Neutrophil (primary cell): ENCODE results near the gene RNF217.

Source experiments
- H3K27ac ChIP-seq: fragments of 200-600 bp; sonication (generic); 2 replicates; pipeline ENCODE4 v1.5.1; 2016; ENCODE audit warnings: mild to moderate bottlenecking, moderate library complexity
- H3K27me3 ChIP-seq: fragments of 200-600 bp; sonication (generic); 2 replicates; pipeline ENCODE4 v1.6.0; 2016; ENCODE audit warnings: mild to moderate bottlenecking
- H3K36me3 ChIP-seq: fragments of 200-600 bp; sonication (generic); 2 replicates; pipeline ENCODE4 v1.5.1; 2017
- H3K4me1 ChIP-seq, 2 experiments: fragments of 200-600 bp in 1 of 2; sonication (generic) in 1 of 2; 1 replicate in 1 of 2; 2 replicates in 1 of 2; pipeline versions ENCODE4 v1.5.1 to v1.6.1; 2013 to 2016; ENCODE audit warnings: low read depth in 1 of 2, low read length in 1 of 2, mild to moderate bottlenecking in 1 of 2, moderate library complexity in 1 of 2; ENCODE audit not compliant: control insufficient read depth in 1 of 2, insufficient read depth in 1 of 2
- H3K4me3 ChIP-seq, 2 experiments: fragments of 200-600 bp in 1 of 2; sonication (generic) in 1 of 2; 1 replicate in 1 of 2; 2 replicates in 1 of 2; pipeline ENCODE4 v1.5.1; 2013 to 2016; ENCODE audit warnings: low read depth in 1 of 2, low read length in 1 of 2, mild to moderate bottlenecking in 1 of 2, moderate library complexity in 1 of 2
- H3K9me3 ChIP-seq: fragments of 200-600 bp; sonication (generic); 2 replicates; pipeline ENCODE4 v1.5.1; 2016
- TF ChIP-seq, protein P1 (sequence below): fragments of 200-600 bp; sonication (generic); IDR thresholded peaks from 2 replicates; pipeline ENCODE4 v1.5.1; 2016; ENCODE audit warnings: antibody characterized with exemption

The RNF217 gene

DNA sequence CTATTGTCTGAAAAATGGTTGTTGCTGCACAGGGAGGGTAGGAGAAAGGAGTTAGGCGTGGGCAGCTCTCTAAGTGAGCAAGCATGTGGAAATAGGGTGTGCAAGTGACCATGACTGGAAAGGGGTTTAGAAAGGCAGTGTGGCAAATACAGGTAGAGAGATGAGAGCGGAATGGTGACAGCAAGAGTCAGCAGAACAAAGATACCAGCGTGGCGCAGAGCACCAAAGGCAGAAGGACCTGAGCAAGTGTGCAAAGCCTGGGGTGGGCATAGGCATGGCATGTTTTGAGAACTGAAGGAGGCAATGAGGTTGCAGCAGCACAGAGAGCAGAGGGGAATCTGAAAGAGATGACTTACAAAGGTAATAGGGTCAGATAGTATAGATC, 17.0 kb downstream of the RNF217 start:
- Histone ChIP-seq H3K36me3 (peaks cover 9% of the 10 kb centered on the region), H3K4me1 (peaks cover 0 to 4% of the 10 kb centered on the region in 2 experiments)

DNA sequence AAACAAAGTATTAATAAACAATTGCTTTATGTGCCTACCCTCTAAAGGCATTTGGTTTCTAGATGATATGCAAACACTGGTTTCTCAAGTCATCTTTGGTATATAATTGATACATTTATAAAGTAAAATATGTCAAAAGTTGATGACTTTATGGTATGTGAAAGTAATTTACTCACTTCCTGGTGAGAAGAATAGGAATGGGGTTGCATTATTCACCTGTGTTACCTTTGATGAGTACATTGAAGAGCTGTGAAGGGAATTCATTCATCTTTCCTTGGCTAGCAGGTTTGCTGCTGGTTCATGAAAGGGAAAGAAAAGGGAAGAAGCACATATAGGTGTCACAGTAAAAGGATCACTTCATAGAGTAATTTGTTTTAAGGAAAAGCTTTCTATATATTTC, 20.4 kb downstream of the RNF217 start:
- Histone ChIP-seq H3K27me3 (no peaks in the 10 kb centered on the region), H3K36me3 (peaks cover 9% of the 10 kb centered on the region), H3K27ac (no peak overlapping the region), H3K4me3 (no peak overlapping the region), H3K4me1 (peaks cover 16 to 21% of the 10 kb centered on the region in 2 experiments), H3K9me3 (no peaks in the 10 kb centered on the region)
- TF ChIP-seq, protein P1, sequence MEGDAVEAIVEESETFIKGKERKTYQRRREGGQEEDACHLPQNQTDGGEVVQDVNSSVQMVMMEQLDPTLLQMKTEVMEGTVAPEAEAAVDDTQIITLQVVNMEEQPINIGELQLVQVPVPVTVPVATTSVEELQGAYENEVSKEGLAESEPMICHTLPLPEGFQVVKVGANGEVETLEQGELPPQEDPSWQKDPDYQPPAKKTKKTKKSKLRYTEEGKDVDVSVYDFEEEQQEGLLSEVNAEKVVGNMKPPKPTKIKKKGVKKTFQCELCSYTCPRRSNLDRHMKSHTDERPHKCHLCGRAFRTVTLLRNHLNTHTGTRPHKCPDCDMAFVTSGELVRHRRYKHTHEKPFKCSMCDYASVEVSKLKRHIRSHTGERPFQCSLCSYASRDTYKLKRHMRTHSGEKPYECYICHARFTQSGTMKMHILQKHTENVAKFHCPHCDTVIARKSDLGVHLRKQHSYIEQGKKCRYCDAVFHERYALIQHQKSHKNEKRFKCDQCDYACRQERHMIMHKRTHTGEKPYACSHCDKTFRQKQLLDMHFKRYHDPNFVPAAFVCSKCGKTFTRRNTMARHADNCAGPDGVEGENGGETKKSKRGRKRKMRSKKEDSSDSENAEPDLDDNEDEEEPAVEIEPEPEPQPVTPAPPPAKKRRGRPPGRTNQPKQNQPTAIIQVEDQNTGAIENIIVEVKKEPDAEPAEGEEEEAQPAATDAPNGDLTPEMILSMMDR: no peak

More for the DNA sequence above, 17.0 kb downstream of the RNF217 start:
- Histone ChIP-seq H3K27ac (no peak overlapping the region), H3K4me3 (no peak overlapping the region), H3K9me3 (no peaks in the 10 kb centered on the region), H3K27me3 (no peaks in the 10 kb centered on the region)
- TF ChIP-seq, protein P1: no peak

DNA sequence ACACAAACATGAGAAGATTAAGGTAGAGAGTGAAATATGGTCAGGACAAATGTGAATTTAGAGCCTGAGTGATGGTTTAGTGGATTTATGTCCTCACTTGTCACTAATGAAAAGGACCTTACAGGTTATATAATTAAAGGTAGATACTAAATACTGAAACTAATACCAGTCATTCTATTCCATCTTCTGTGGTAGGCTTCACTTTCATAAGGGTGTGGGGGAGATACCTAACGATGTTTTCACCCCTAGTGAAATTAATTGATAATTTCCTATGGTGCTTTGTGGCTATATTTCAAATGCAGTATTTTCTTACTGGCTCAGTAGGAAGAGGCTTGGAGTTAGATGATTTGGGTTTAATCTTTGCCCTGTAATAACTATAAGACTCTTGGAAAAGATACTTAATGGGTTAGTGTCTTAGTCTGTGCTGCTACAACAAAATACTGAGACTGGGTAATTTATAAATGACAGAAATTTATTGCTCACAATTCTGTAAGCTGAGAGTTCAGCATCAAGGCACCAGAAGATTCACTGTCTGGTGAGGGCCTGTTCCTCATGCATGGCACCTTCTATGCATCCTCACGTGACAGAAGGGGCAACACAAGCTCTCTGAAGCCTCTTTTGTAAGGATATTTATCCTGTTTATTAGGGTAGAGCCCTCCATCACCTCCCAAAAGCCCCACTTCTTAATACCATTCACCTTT, 21.3 kb downstream of the RNF217 start:
- Histone ChIP-seq H3K27me3 (no peaks in the 10 kb centered on the region), H3K9me3 (no peaks in the 10 kb centered on the region), H3K4me1 (peaks cover 22 to 27% of the 10 kb centered on the region in 2 experiments), H3K4me3 (no peak overlapping the region), H3K27ac (no peak overlapping the region), H3K36me3 (peaks cover 3% of the 10 kb centered on the region)
- TF ChIP-seq, protein P1: no peak

DNA sequence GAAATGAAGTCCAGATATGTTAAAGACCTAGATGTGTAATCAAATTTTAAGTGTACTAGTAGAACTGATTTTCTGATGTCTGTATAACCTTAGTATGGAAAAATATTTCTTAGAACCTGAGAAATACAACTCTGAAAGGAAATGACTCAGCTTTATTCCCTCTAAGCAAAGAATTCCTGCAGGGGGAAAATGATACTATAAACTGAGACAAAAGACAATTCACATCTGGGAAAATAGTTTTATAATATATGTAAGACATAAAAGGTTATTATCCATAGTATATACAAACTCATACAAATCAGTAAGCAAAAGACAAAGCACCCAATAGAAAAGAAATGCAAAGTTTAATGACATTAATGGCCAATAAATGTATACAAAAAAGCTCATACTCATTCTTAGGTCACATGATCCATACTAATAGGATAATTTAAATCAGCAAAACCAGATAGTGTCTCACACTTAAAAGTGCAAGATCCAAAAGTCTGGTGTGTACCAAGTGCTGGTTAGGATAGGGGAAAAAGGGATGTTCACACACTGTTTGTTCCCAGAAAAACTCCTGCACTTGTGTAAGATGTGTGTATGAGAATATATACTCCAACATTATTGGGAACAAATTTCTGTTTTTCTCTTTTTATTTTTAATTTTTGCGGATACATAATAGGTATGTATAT, 22.6 kb downstream of the RNF217 start:
- Histone ChIP-seq H3K36me3 (no peaks in the 10 kb centered on the region), H3K27me3 (no peaks in the 10 kb centered on the region), H3K27ac (no peak overlapping the region), H3K4me3 (no peak overlapping the region), H3K4me1 (peaks cover 22 to 27% of the 10 kb centered on the region in 2 experiments), H3K9me3 (no peaks in the 10 kb centered on the region)
- TF ChIP-seq, protein P1: no peak

DNA sequence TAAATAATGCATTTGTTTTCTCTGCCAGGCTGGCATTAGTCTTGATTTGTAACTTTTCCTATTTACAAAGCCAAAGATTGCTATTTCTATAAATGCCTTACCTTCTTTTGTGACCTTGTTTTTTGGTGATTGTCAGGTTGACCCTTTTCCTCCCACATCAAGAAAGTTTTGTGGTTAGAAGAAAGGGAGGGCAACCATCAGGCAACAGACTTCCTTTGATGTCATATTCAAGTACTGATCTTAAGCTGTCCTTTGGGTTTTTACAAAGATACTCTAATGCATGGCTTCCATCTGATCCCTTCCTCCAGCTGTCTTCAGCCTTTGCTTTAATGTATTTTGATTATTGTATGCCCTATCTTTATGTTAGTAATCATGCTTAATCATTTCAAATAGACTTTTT, 23.9 kb downstream of the RNF217 start:
- H3K9me3 ChIP-seq: no peaks in the 10 kb centered on the region
- TF ChIP-seq, protein P1: no peak
- no peak overlapping the region for H3K27ac ChIP-seq
- H3K4me1 ChIP-seq: peaks cover 22 to 27% of the 10 kb centered on the region in 2 experiments
- no peak overlapping the region for H3K4me3 ChIP-seq
- no peaks in the 10 kb centered on the region for H3K36me3 ChIP-seq
- H3K27me3 ChIP-seq: no peaks in the 10 kb centered on the region
